ENCODE data around the gene ZNF202.
"Not testable (repeated sequence)": the region's sequence is repeated elsewhere in the genome, so short reads cannot be mapped to it uniquely, and the experiment has no call there.

ZNF202 gene

GRCh38 chr11:123718469-123718868 lies 23.0 kb downstream of the ZNF202 start:
- peaks cover 0 to under 1% of the 10 kb centered on the region in 2 experiments for H3K36me3 ChIP-seq (ENCODE audit: control insufficient read depth in 1 of 2, insufficient read depth in 2 of 2, low read depth in 1 of 2, low read length in 2 of 2)
- H2BK120ac ChIP-seq (ENCODE audit: low read depth, low read length), result no peak overlapping the region
- no peaks in the 10 kb centered on the region for H3K4me1 ChIP-seq (ENCODE audit: control insufficient read depth, insufficient read depth, low read depth, low read length)
- H3K79me1 ChIP-seq (replicated peaks; ENCODE audit: low read length, poor library complexity, severe bottlenecking), result no peaks in the 10 kb centered on the region
- no peak overlapping the region for H3K4ac ChIP-seq (ENCODE audit: low read depth in 1 of 2, low read length in 2 of 2)
- no peak overlapping the region for H2AK5ac ChIP-seq (ENCODE audit: low read length, severe bottlenecking)
- H2BK15ac ChIP-seq (ENCODE audit: low read depth, poor library complexity, severe bottlenecking), result no peak overlapping the region
- no peak overlapping the region for H2AFZ ChIP-seq (ENCODE audit: low read depth, low read length)
- DNase-seq, result no peak
- H4K91ac ChIP-seq (ENCODE audit: low read length), result no peak overlapping the region
- H3K4me3 ChIP-seq (ENCODE audit: insufficient read depth in 1 of 2, low read depth in 1 of 2, low read length in 2 of 2), result no peak overlapping the region
- no peak overlapping the region for H3K4me2 ChIP-seq (ENCODE audit: low read length, poor library complexity, severe bottlenecking)
- whole genome bisulfite sequencing, result 80% methylated on average over 1 of the region's 4 CpGs
- H3K27me3 ChIP-seq (ENCODE audit: control insufficient read depth in 1 of 2, insufficient read depth in 1 of 2, low read length in 2 of 2), result peaks cover 6 to 25% of the 10 kb centered on the region in 2 experiments
- no peak overlapping the region for H3K18ac ChIP-seq (ENCODE audit: low read depth in 1 of 2, low read length in 2 of 2)
- no peak overlapping the region for H3K27ac ChIP-seq (ENCODE audit: low read length, poor library complexity, severe bottlenecking)
- no peaks in the 10 kb centered on the region for H3K9me3 ChIP-seq (ENCODE audit: control insufficient read depth, low read length)
- no peak overlapping the region for H2BK5ac ChIP-seq (ENCODE audit: low read depth, low read length, poor library complexity, severe bottlenecking)
- H2BK12ac ChIP-seq (ENCODE audit: low read length in 2 of 2), result no peak overlapping the region
- H3K23ac ChIP-seq (ENCODE audit: low read length in 2 of 2), result no peak overlapping the region
- no peak overlapping the region for H3K14ac ChIP-seq (ENCODE audit: low read length in 2 of 2)
- no peak overlapping the region for H3K9ac ChIP-seq (ENCODE audit: low read length)
- H4K8ac ChIP-seq (ENCODE audit: low read length), result no peak overlapping the region

DNA sequence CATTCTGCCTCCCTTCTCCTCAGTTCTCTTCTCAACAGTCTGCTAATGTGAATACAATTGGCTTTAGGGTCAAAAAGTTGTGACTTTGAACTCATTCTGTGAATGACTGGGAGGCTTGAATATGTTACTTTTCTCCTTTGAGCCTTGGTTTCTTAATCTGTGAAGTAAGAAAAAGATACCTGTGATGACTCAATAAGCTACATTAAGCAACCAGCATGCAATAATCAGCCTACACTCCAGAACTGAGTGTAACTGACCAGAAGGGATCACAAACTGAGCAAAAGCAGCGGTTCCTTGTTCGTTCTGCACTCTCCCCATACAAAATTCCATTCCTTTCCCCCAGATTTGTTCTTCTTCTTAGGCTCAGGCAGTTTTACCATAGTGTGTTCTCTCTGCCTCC lies 23.4 kb downstream of the ZNF202 start:
- Histone ChIP-seq H3K18ac (ENCODE audit: low read depth in 1 of 2, low read length in 2 of 2) (no peak overlapping the region), H3K9me3 (ENCODE audit: control insufficient read depth, low read length) (no peaks in the 10 kb centered on the region), H3K23ac (ENCODE audit: low read length in 2 of 2) (no peak overlapping the region), H2AK5ac (ENCODE audit: low read length, severe bottlenecking) (no peak overlapping the region), H2BK5ac (ENCODE audit: low read depth, low read length, poor library complexity, severe bottlenecking) (no peak overlapping the region), H3K4ac (ENCODE audit: low read depth in 1 of 2, low read length in 2 of 2) (no peak overlapping the region), H3K14ac (ENCODE audit: low read length in 2 of 2) (no peak overlapping the region), H2BK12ac (ENCODE audit: low read length in 2 of 2) (no peak overlapping the region), H3K4me2 (ENCODE audit: low read length, poor library complexity, severe bottlenecking) (no peak overlapping the region), H4K91ac (ENCODE audit: low read length) (no peak overlapping the region), H3K79me1 (replicated peaks; ENCODE audit: low read length, poor library complexity, severe bottlenecking) (no peaks in the 10 kb centered on the region), H2BK15ac (ENCODE audit: low read depth, poor library complexity, severe bottlenecking) (no peak overlapping the region), H2BK120ac (ENCODE audit: low read depth, low read length) (no peak overlapping the region), H3K4me1 (ENCODE audit: control insufficient read depth, insufficient read depth, low read depth, low read length) (no peaks in the 10 kb centered on the region), H4K8ac (ENCODE audit: low read length) (no peak overlapping the region), H2AFZ (ENCODE audit: low read depth, low read length) (no peak overlapping the region), H3K36me3 (ENCODE audit: control insufficient read depth in 1 of 2, insufficient read depth in 2 of 2, low read depth in 1 of 2, low read length in 2 of 2) (no peaks in the 10 kb centered on the region), H3K4me3 (ENCODE audit: insufficient read depth in 1 of 2, low read depth in 1 of 2, low read length in 2 of 2) (no peak overlapping the region), H3K9ac (ENCODE audit: low read length) (no peak overlapping the region), H3K27me3 (ENCODE audit: control insufficient read depth in 1 of 2, insufficient read depth in 1 of 2, low read length in 2 of 2) (peaks cover 6 to 25% of the 10 kb centered on the region in 2 experiments), H3K27ac (ENCODE audit: low read length, poor library complexity, severe bottlenecking) (no peak overlapping the region)
- 100% methylated on average over 2 of the region's 2 CpGs for WGBS
- DNase-seq, result no peak

- H4K91ac ChIP-seq (ENCODE audit: low read length); H3K4me1 ChIP-seq (ENCODE audit: control insufficient read depth, insufficient read depth, low read depth, low read length); H3K9me3 ChIP-seq (ENCODE audit: control insufficient read depth, low read length); H4K8ac ChIP-seq (ENCODE audit: low read length); H3K18ac ChIP-seq (ENCODE audit: low read depth in 1 of 2, low read length in 2 of 2); H2BK15ac ChIP-seq (ENCODE audit: low read depth, poor library complexity, severe bottlenecking); H3K4me3 ChIP-seq (ENCODE audit: insufficient read depth in 1 of 2, low read depth in 1 of 2, low read length in 2 of 2); H2AK5ac ChIP-seq (ENCODE audit: low read length, severe bottlenecking); DNase-seq; H3K4me2 ChIP-seq (ENCODE audit: low read length, poor library complexity, severe bottlenecking); H2AFZ ChIP-seq (ENCODE audit: low read depth, low read length); H3K23ac ChIP-seq (ENCODE audit: low read length in 2 of 2); H3K27ac ChIP-seq (ENCODE audit: low read length, poor library complexity, severe bottlenecking); H3K14ac ChIP-seq (ENCODE audit: low read length in 2 of 2); H2BK120ac ChIP-seq (ENCODE audit: low read depth, low read length); H2BK5ac ChIP-seq (ENCODE audit: low read depth, low read length, poor library complexity, severe bottlenecking); H3K9ac ChIP-seq (ENCODE audit: low read length); H3K79me1 ChIP-seq (replicated peaks; ENCODE audit: low read length, poor library complexity, severe bottlenecking); H3K4ac ChIP-seq (ENCODE audit: low read depth in 1 of 2, low read length in 2 of 2); H2BK12ac ChIP-seq (ENCODE audit: low read length in 2 of 2); H3K36me3 ChIP-seq (ENCODE audit: control insufficient read depth in 1 of 2, insufficient read depth in 2 of 2, low read depth in 1 of 2, low read length in 2 of 2): not testable (repeated sequence)
- H3K27me3 ChIP-seq (ENCODE audit: control insufficient read depth in 1 of 2, insufficient read depth in 1 of 2, low read length in 2 of 2), result peaks cover 6 to 48% of the 10 kb centered on the region in 2 experiments
- WGBS, result no CpG with 5 or more reads among the region's 3 CpGs
These were observed 28.8 kb downstream of the ZNF202 start for GRCh38 chr11:123712627-123713026.

- Histone ChIP-seq H3K4me3 (ENCODE audit: insufficient read depth in 1 of 2, low read depth in 1 of 2, low read length in 2 of 2) (no peak overlapping the region), H2AK5ac (ENCODE audit: low read length, severe bottlenecking) (no peak overlapping the region), H3K4ac (ENCODE audit: low read depth in 1 of 2, low read length in 2 of 2) (no peak overlapping the region), H2BK120ac (ENCODE audit: low read depth, low read length) (no peak overlapping the region), H4K91ac (ENCODE audit: low read length) (no peak overlapping the region), H3K27ac (ENCODE audit: low read length, poor library complexity, severe bottlenecking) (no peak overlapping the region), H3K36me3 (ENCODE audit: control insufficient read depth in 1 of 2, insufficient read depth in 2 of 2, low read depth in 1 of 2, low read length in 2 of 2) (no peaks in the 10 kb centered on the region), H2BK12ac (ENCODE audit: low read length in 2 of 2) (no peak overlapping the region), H2BK5ac (ENCODE audit: low read depth, low read length, poor library complexity, severe bottlenecking) (no peak overlapping the region), H3K4me2 (ENCODE audit: low read length, poor library complexity, severe bottlenecking) (no peak overlapping the region), H3K18ac (ENCODE audit: low read depth in 1 of 2, low read length in 2 of 2) (no peak overlapping the region), H3K23ac (ENCODE audit: low read length in 2 of 2) (no peak overlapping the region), H2AFZ (ENCODE audit: low read depth, low read length) (no peak overlapping the region), H3K9me3 (ENCODE audit: control insufficient read depth, low read length) (no peaks in the 10 kb centered on the region), H3K9ac (ENCODE audit: low read length) (no peak overlapping the region), H3K27me3 (ENCODE audit: control insufficient read depth in 1 of 2, insufficient read depth in 1 of 2, low read length in 2 of 2) (peaks cover 5 to 26% of the 10 kb centered on the region in 2 experiments), H2BK15ac (ENCODE audit: low read depth, poor library complexity, severe bottlenecking) (no peak overlapping the region), H3K79me1 (replicated peaks; ENCODE audit: low read length, poor library complexity, severe bottlenecking) (no peaks in the 10 kb centered on the region), H4K8ac (ENCODE audit: low read length) (no peak overlapping the region), H3K14ac (ENCODE audit: low read length in 2 of 2) (no peak overlapping the region), H3K4me1 (ENCODE audit: control insufficient read depth, insufficient read depth, low read depth, low read length) (no peaks in the 10 kb centered on the region)
- WGBS, result 1% methylated on average over 7 of the region's 8 CpGs
- DNase-seq, result peak; percentile 71
These were observed 33.8 kb downstream of the ZNF202 start for GRCh38 chr11:123707606-123708205.

Data from mesenchymal stem cell (in vitro differentiated cells and primary cell).